ENCODE measurements around the gene KAZN. TPM values are rescaled to one million over a fixed set of nuclear protein-coding genes. Genes with fewer than 3 reads are reported as not detected.

The KAZN gene
- polyA plus RNA-seq, 1 donor from 2014 or later, result 20.6 TPM

GRCh38 chr1:15000671-15001070 is 402.2 kb downstream of the KAZN start:
- no peaks in the 10 kb centered on the region for H3K36me3 ChIP-seq (ENCODE audit: insufficient read depth, low read length)
- H2AFZ ChIP-seq (ENCODE audit: low read depth, low read length), result no peak overlapping the region
- no peaks in the 10 kb centered on the region for H3K79me2 ChIP-seq (replicated peaks; ENCODE audit: insufficient read depth, low read length)
- no peaks in the 10 kb centered on the region for H4K20me1 ChIP-seq (ENCODE audit: insufficient read depth)
- no peaks in the 10 kb centered on the region for H3K9me3 ChIP-seq (ENCODE audit: low read length)
- no peak overlapping the region for H3K4me3 ChIP-seq (ENCODE audit: low read length)
- TF ChIP-seq TAF1 (IDR thresholded peaks at IDR 0.05; ENCODE audit: low read depth), result no peak
- TF ChIP-seq EP300 (conservative IDR thresholded peaks at IDR 0.05; ENCODE audit: poor library complexity, severe bottlenecking), result no peak
- TF ChIP-seq SMC3 (conservative IDR thresholded peaks at IDR 0.05; ENCODE audit: poor library complexity), result no peak
- no peak for TF ChIP-seq RAD21 (conservative IDR thresholded peaks at IDR 0.05)
- TF ChIP-seq POLR2AphosphoS5 (IDR thresholded peaks at IDR 0.05), result no peak
- no peak for TF ChIP-seq MXI1 (conservative IDR thresholded peaks at IDR 0.05; ENCODE audit: poor library complexity, severe bottlenecking)
- TF ChIP-seq REST (IDR thresholded peaks at IDR 0.05; ENCODE audit: borderline replicate concordance), result no peak
- TF ChIP-seq CTCF (IDR thresholded peaks at IDR 0.05; ENCODE audit: poor library complexity, severe bottlenecking), result no peak
- no peak for TF ChIP-seq EZH2 (IDR thresholded peaks at IDR 0.05; ENCODE audit: borderline replicate concordance, insufficient read depth, low read length, poor library complexity, severe bottlenecking)
- H3K27me3 ChIP-seq (ENCODE audit: insufficient read depth, low read depth, low read length), result no peaks in the 10 kb centered on the region
- no peak overlapping the region for H3K4me2 ChIP-seq (ENCODE audit: low read length)
- no peak overlapping the region for H3K9ac ChIP-seq (ENCODE audit: low read length)
- H3K9me2 ChIP-seq (ENCODE audit: insufficient read depth, low read length), result no peaks in the 10 kb centered on the region
- no peak overlapping the region for H3K27ac ChIP-seq (ENCODE audit: low read length)
- H3F3A ChIP-seq (ENCODE audit: insufficient read depth, low read length, poor library complexity, severe bottlenecking), result no peaks in the 10 kb centered on the region

- Histone ChIP-seq H2AFZ (ENCODE audit: low read depth, low read length) (no peak overlapping the region), H3K27ac (ENCODE audit: low read length) (no peak overlapping the region), H3K36me3 (ENCODE audit: insufficient read depth, low read length) (no peaks in the 10 kb centered on the region), H3K4me2 (ENCODE audit: low read length) (no peak overlapping the region), H3K79me2 (replicated peaks; ENCODE audit: insufficient read depth, low read length) (no peaks in the 10 kb centered on the region), H4K20me1 (ENCODE audit: insufficient read depth) (no peaks in the 10 kb centered on the region), H3K9me2 (ENCODE audit: insufficient read depth, low read length) (no peaks in the 10 kb centered on the region), H3K9ac (ENCODE audit: low read length) (no peak overlapping the region), H3F3A (ENCODE audit: insufficient read depth, low read length, poor library complexity, severe bottlenecking) (no peaks in the 10 kb centered on the region), H3K9me3 (ENCODE audit: low read length) (no peaks in the 10 kb centered on the region), H3K4me3 (ENCODE audit: low read length) (no peak overlapping the region), H3K27me3 (ENCODE audit: insufficient read depth, low read depth, low read length) (no peaks in the 10 kb centered on the region)
- TF ChIP-seq REST (IDR thresholded peaks at IDR 0.05; ENCODE audit: borderline replicate concordance), result no peak
- no peak for TF ChIP-seq RAD21 (conservative IDR thresholded peaks at IDR 0.05)
- no peak for TF ChIP-seq SMC3 (conservative IDR thresholded peaks at IDR 0.05; ENCODE audit: poor library complexity)
- no peak for TF ChIP-seq EP300 (conservative IDR thresholded peaks at IDR 0.05; ENCODE audit: poor library complexity, severe bottlenecking)
- no peak for TF ChIP-seq EZH2 (IDR thresholded peaks at IDR 0.05; ENCODE audit: borderline replicate concordance, insufficient read depth, low read length, poor library complexity, severe bottlenecking)
- no peak for TF ChIP-seq MXI1 (conservative IDR thresholded peaks at IDR 0.05; ENCODE audit: poor library complexity, severe bottlenecking)
- no peak for TF ChIP-seq POLR2AphosphoS5 (IDR thresholded peaks at IDR 0.05)
- TF ChIP-seq CTCF (IDR thresholded peaks at IDR 0.05; ENCODE audit: poor library complexity, severe bottlenecking), result no peak
- no peak for TF ChIP-seq TAF1 (IDR thresholded peaks at IDR 0.05; ENCODE audit: low read depth)
These were observed 402.9 kb downstream of the KAZN start for GRCh38 chr1:15001317-15001915.
